Measurements from ENCODE around the gene COX19. TPM values are rescaled to one million over a fixed set of nuclear protein-coding genes. Genes with fewer than 3 reads are reported as not detected.

Gene COX19
- total and polyA plus RNA-seq, 2 of the 13 experiments (the other 11 are each of a cell fraction or from before 2014, with no cell fraction given), result 11.5 to 21.7 TPM

GRCh38 chr7:1015196-1016121 lies 40.1 kb upstream of the COX19 start (continued):
- TF ChIP-seq ZNF766 (CRISPR knock-in tag; IDR thresholded peaks at IDR 0.05; ENCODE audit: borderline replicate concordance), result no peak
- TF ChIP-seq ZNF281 (CRISPR knock-in tag; IDR thresholded peaks at IDR 0.05; ENCODE audit: borderline replicate concordance), result no peak
- TF ChIP-seq PAX8 (CRISPR knock-in tag; IDR thresholded peaks at IDR 0.05; ENCODE audit: borderline replicate concordance), result no peak
- no peak for TF ChIP-seq SOX13 (IDR thresholded peaks at IDR 0.05)
- 0 out of 4 replicates have a peak, but pooled peaks of 1 of the 2 experiments have one; percentile 12 for TF ChIP-seq SOX13 (CRISPR knock-in tag; conservative IDR thresholded peaks at IDR 0.05 in 1 of 2, IDR thresholded peaks at IDR 0.05 in 1 of 2)
- TF ChIP-seq SIX1 (CRISPR knock-in tag; IDR thresholded peaks at IDR 0.05; ENCODE audit: borderline replicate concordance), result no peak
- TF ChIP-seq ELF4 (CRISPR knock-in tag; IDR thresholded peaks at IDR 0.05; ENCODE audit: borderline replicate concordance), result no peak
- no peak for TF ChIP-seq LRRFIP1 (CRISPR knock-in tag; conservative IDR thresholded peaks at IDR 0.05)
- TF ChIP-seq MTA1 (CRISPR knock-in tag; IDR thresholded peaks at IDR 0.05; ENCODE audit: borderline replicate concordance), result no peak
- TF ChIP-seq HNRNPLL (IDR thresholded peaks at IDR 0.05; ENCODE audit: low read depth, low read length, poor library complexity, severe bottlenecking), result no peak
- peak; percentile 50 for TF ChIP-seq PAXIP1 (CRISPR knock-in tag; conservative IDR thresholded peaks at IDR 0.05)
- TF ChIP-seq YEATS4 (CRISPR knock-in tag; IDR thresholded peaks at IDR 0.05; ENCODE audit: borderline replicate concordance), result no peak
- no peak for TF ChIP-seq ZSCAN30 (CRISPR knock-in tag; IDR thresholded peaks at IDR 0.05)
- TF ChIP-seq ZNF83 (CRISPR knock-in tag; IDR thresholded peaks at IDR 0.05; ENCODE audit: borderline replicate concordance), result no peak
- no peak for TF ChIP-seq CREB1 (IDR thresholded peaks at IDR 0.05)
- TF ChIP-seq CREB1 (CRISPR knock-in tag; IDR thresholded peaks at IDR 0.05), result no peak
- no peak for TF ChIP-seq POLR2AphosphoS5 (IDR thresholded peaks at IDR 0.05; ENCODE audit: low read depth, low read length)
- TF ChIP-seq CHD4 (IDR thresholded peaks at IDR 0.05; ENCODE audit: borderline replicate concordance, low read length), result no peak
- peak; percentile 53; the same call in 1 of the 2 replicates for TF ChIP-seq HOXA3 (CRISPR knock-in tag; IDR thresholded peaks at IDR 0.05)
- no peak for TF ChIP-seq ZNF143 (CRISPR knock-in tag; IDR thresholded peaks at IDR 0.05)
- TF ChIP-seq NFKB2 (CRISPR knock-in tag; IDR thresholded peaks at IDR 0.05; ENCODE audit: borderline replicate concordance), result no peak
